PC-9 (cell line): ENCODE results near the gene DHX16.

Source experiments
- CTCF ChIP-seq: fragments of 200-600 bp; sonication (generic); conservative IDR thresholded peaks from 2 replicates; pipeline ENCODE4 v1.6.1; 2017; ENCODE audit warnings: mixed run types, antibody characterized with exemption, mild to moderate bottlenecking, moderate library complexity
- EZH2 ChIP-seq: fragments of 200-600 bp; sonication (generic); IDR thresholded peaks from 2 replicates; pipeline ENCODE4 v1.8.0; 2017; ENCODE audit warnings: antibody characterized with exemption, low read depth

- TF ChIP-seq CTCF (no peak), EZH2 (no peak)
Observed at GRCh38 chr6:30703821-30704220, 31.0 kb upstream of the DHX16 start.
